ENCODE results near the gene SIGLEC15. TPM values are rescaled to one million over a fixed set of nuclear protein-coding genes. Genes with fewer than 3 reads are reported as not detected.

Gene SIGLEC15
- total RNA-seq, 2 experiments from 2014 or later: not detected

DNA sequence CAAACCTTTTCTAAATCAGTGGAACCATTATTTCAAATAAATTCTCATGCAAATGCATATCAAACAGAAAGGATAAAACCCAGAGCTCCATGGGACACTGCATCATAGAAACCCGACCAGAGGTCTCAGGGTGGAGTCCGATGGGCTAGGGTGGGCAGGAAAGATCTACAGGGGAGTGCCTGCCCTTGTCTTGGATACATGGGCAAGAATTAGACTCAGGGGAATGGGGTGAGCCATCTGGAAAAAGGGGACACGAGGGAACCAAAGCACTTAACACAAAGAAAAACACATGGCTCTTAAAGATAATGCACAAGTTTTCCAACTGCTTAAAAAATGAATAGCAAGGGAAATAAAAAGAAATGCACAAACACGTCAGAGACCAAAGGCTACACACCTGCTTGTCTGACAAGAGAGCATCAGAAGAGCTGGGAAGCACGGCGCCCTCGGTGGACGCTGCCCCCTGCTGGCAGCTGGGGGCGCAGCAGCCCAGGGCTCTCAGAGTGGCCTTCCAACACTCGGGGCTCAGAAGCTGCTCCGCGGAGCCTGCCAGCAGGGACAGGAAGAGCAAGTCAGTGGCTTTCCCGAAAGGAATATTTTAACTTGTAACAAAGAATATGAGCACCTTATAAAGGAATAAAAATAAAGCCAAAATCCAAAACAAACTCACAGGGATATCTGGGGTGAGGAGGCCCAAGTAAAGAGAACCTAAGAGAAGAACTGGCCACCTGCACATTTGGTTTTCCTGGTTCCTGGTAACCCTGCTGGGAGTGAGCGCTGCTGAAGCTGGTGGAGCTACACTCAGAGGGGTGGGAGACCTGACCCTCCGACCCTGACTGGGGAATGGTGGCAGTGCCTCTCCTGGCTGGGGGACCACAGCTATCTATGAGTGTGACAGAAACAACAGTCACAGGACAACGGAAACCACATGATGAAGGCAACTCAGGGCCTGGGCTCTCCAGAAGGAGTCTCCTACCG lies 54.5 kb downstream of the SIGLEC15 start:
- Mint-ChIP-seq H3K27ac (no peak overlapping the region), H3K36me3 (ENCODE audit: low read depth) (peaks cover 37% of the 10 kb centered on the region), H3K4me1 (peaks cover 10% of the 10 kb centered on the region), H3K27me3 (no peaks in the 10 kb centered on the region), H3K9me3 (peaks cover 2% of the 10 kb centered on the region), H3K4me3 (no peak overlapping the region)
- ChIA-PET POLR2A (interaction anchor here (0.8 kb wide), 1 partner anchor 157 kb away, joined by 3 read pairs; no protein-coding TSS in a partner anchor), CTCF (interaction anchor here (0.6 to 5.1 kb wide), 35 partner anchors 9 to 305 kb away, joined by 3 to 23 read pairs (median 3); no protein-coding TSS in a partner anchor)
- peak; percentile 68 for DNase-seq

DNA sequence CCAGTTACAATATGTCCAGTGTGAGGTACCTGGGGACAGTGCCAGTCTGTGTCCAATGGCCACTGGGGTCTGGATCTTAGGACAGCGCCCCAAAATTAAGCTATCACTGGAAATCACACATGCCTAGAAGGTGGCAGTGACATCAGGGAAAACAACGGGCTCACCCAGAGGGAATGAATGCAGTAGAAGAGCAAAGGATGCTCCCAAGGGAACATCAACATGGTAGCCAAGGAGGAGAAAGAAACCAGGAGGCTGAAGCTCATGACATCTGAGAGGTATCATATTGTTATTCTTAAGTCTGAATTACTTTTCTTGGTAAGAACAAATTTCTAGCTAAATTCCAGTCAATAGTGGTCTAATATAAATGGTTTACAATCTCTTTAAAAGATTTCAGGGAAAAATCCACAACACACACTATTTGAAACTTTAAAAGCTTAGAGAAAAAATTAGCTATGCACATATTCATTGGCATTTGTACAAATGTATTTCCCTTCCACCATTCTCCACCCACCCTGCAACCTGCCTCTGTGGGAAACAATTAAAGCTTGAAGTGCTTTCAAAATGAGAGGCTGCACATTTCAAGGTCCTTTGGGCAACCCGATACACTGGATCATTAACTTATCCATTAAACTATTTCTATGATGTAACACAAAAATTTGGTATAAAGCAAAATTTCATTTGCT lies 55.5 kb downstream of the SIGLEC15 start:
- Mint-ChIP-seq H3K27me3 (no peaks in the 10 kb centered on the region), H3K4me3 (no peak overlapping the region), H3K36me3 (ENCODE audit: low read depth) (peaks cover 29% of the 10 kb centered on the region), H3K9me3 (no peaks in the 10 kb centered on the region), H3K4me1 (peaks cover 4% of the 10 kb centered on the region), H3K27ac (no peak overlapping the region)
- no peak for DNase-seq
- CTCF ChIA-PET: interaction anchor here (0.9 to 5.1 kb wide), 17 partner anchors 20 to 255 kb away, joined by 3 to 23 read pairs (median 4); no protein-coding TSS in a partner anchor
- POLR2A ChIA-PET: no interaction called here

DNA sequence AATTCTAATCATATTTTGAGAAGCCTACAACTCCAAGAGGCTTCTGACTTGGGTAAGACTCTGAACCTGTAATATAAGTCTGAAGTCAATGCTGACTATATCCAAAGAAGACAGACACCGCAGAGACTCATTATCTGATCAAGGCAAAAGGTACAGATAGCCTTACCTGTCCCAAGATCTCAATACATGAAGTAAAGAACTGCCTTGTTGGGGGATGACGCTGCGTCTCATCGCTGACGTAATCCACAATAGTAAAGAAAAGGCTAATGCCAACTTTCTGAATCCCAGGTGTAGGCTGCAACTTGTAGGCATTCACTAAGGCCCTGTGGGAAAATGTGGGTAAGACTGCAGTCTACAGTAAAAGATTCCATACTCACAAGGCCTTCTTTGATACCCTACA lies 62.1 kb downstream of the SIGLEC15 start:
- Mint-ChIP-seq H3K36me3 (ENCODE audit: low read depth) (peaks cover 23% of the 10 kb centered on the region), H3K4me3 (no peak overlapping the region), H3K9me3 (no peaks in the 10 kb centered on the region), H3K27ac (no peak overlapping the region), H3K4me1 (no peaks in the 10 kb centered on the region), H3K27me3 (no peaks in the 10 kb centered on the region)
- POLR2A ChIA-PET: no interaction called here
- CTCF ChIA-PET: no interaction called here
- DNase-seq: no peak

DNA sequence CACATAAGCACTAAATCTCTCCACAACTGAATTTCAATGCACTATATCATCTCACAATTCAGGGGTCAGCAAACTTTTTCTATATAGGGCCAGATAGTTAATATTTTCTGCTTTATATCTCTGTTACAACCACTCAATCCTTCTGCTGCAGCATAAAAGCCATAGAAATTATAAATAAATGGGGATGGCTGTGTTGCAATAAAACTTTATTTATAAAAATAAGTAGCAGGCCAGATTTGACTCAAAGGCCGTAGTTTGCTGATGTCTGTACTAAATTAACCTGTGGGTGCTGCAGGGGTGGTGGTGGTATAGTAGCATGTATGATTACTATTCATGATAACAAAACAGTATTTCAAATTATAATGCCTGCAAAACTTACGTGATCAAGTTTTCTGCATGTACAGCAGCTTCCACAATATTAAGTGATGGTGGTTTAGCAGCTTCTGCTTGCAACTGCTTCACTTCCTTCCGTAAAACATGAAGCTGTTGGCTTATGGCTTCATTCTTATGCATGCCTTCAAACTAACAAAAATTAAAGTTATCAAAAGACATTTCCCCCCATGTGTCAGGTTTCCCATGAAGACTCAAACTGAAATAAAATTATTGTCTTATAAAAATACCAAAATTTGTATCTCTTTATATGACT lies 64.1 kb downstream of the SIGLEC15 start:
- H3K4me1 Mint-ChIP-seq: no peaks in the 10 kb centered on the region
- H3K4me3 Mint-ChIP-seq: no peak overlapping the region
- H3K36me3 Mint-ChIP-seq (ENCODE audit: low read depth): peaks cover 24% of the 10 kb centered on the region
- H3K27me3 Mint-ChIP-seq: no peaks in the 10 kb centered on the region
- no peak overlapping the region for H3K27ac Mint-ChIP-seq
- POLR2A ChIA-PET: no interaction called here
- CTCF ChIA-PET: no interaction called here
- DNase-seq: no peak
- H3K9me3 Mint-ChIP-seq: no peaks in the 10 kb centered on the region

DNA sequence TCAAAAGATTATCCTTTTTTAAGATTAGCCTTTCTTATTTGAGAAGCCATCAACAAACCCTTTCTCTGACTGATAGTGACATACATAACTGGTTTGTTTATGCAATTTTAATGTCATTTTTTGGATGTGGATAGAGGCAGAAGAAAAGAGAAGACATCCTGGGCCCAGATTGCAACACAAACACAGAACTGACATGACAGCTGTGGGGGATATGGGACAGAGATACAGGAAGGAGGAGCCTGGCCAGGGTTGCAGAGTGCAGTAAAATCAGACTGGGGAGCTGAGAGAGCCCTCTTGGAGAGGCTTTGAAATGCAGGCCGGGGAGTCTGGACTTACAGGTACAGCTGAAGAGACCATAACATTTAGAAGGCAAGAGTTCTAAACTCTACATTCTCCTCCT lies 65.1 kb downstream of the SIGLEC15 start:
- CTCF ChIA-PET: no interaction called here

DNA sequence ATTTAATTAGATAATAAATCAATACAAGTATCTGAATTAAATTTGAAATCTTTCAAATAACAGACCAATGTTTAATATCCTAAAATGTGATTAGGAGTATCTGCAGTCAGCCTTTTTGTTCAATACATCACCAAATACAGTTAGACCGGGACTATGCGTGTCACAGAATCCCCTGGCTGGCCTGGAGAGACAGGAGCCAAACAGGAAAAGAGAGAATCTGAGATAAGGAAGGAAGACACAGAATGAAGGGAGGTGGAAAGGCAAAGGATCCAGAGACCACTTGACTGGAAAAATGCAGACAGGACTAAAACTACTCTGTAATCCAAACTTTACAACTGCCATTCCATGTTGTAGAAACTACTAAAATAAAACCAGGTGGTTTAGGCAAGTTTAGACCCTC lies 66.3 kb downstream of the SIGLEC15 start:
- POLR2A ChIA-PET: no interaction called here
- Mint-ChIP-seq H3K4me1 (no peaks in the 10 kb centered on the region), H3K27me3 (no peaks in the 10 kb centered on the region), H3K27ac (no peak overlapping the region), H3K4me3 (no peak overlapping the region), H3K36me3 (ENCODE audit: low read depth) (peaks cover 35% of the 10 kb centered on the region), H3K9me3 (no peaks in the 10 kb centered on the region)
- DNase-seq: no peak
- CTCF ChIA-PET: interaction anchor here (0.7 kb wide), 1 partner anchor 9 kb away, joined by 3 read pairs; no protein-coding TSS in a partner anchor

More for the DNA sequence above, 65.1 kb downstream of the SIGLEC15 start:
- Mint-ChIP-seq H3K4me3 (no peak overlapping the region), H3K27ac (peak overlapping the region; percentile 57), H3K4me1 (no peaks in the 10 kb centered on the region), H3K9me3 (no peaks in the 10 kb centered on the region), H3K27me3 (no peaks in the 10 kb centered on the region), H3K36me3 (ENCODE audit: low read depth) (peaks cover 33% of the 10 kb centered on the region)
- DNase-seq: no peak
- POLR2A ChIA-PET: no interaction called here

Other genes starting within 250 kb of the SIGLEC15 start
- under 1 TPM; 0.10 to 0.12 TPM for gene SLC14A2, start 210.2 kb upstream of the SIGLEC15 start, total RNA-seq
- 1 to 10 TPM; 7.3 to 8.7 TPM for gene SLC14A1, start 101.5 kb upstream of the SIGLEC15 start, total RNA-seq
- gene EPG5, start 141.7 kb downstream of the SIGLEC15 start, total RNA-seq: 10 to 100 TPM; 21.6 to 26.6 TPM
- 1 to 10 TPM; 9.4 to 9.7 TPM for gene PSTPIP2, start 246.6 kb downstream of the SIGLEC15 start, total RNA-seq

All from activated CD4-positive, alpha-beta T cell treated with anti-CD3 and anti-CD28 coated beads, Interleukin-2, amount 10 ng/mL, durations not matched to agents 7 days and 5 days (primary cell).